HG02642 (cell line): ENCODE results near the gene FBXO2.

ENCODE experiments used
- ATAC-seq: cut with Tn5 transposase; IDR thresholded peaks from one replicate; pipeline ENCODE4 v1.9.1; 2021; ENCODE audit warnings: mild to moderate bottlenecking; ENCODE audit not compliant: unreplicated experiment, poor library complexity

FBXO2 gene

DNA sequence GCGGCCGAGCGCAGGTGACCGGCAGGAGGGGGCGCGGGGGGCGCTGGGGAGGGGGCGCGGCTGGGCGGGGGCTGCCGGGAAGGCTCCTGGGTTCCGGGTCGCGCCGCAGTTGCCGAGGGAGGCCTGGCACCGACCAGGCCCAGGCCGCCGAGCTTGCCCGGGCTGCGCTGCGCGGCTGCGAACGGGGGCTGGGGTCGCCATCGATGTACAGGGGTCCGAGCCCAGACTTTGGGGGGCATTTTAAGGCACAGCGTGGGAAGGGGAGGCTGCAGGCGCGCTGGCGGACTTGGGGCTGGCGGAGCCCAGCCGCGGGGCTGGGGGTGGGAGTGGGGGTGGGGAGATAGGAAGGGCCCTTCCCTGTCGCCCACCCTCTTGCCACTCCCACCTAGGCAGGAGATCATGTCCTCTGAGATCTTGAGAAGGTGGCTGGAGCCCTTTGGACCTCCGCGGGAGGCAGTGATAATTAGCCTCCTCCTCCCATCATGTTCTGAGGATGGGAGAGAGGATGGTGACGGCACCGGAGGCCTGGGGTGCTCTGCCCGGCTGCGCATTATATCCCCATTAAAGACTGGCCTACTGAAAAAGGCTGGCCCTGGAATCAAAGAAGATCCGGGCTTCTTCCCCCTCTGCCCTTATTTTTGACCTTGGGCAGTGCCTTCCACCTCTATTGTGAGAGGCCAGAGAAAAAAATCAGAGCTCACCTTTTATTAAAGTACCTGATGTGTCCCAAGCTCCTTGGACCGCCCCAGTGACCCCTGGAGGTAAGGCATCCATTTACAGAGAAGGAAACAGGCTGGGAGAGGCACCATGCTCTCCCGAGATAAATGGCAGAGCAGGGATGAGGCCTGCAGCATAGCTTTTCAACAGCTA, 945 bp upstream of the FBXO2 start:
- ATAC-seq = peak; percentile 22

DNA sequence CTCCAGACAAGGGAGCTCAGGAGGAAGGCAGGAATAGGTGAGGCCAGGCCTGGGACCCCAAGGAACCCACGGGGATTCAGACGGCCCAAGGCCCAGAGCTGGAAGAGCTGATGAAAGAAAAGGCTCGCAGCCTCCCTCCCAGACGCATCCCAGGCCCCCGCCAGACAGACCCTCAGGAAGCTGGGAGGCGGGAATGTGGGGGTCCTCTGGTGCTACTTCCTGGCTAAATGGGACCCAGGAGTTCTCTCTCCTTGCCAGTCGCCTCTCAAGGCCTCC, 430 bp downstream of the FBXO2 start:
- no peak for ATAC-seq

DNA sequence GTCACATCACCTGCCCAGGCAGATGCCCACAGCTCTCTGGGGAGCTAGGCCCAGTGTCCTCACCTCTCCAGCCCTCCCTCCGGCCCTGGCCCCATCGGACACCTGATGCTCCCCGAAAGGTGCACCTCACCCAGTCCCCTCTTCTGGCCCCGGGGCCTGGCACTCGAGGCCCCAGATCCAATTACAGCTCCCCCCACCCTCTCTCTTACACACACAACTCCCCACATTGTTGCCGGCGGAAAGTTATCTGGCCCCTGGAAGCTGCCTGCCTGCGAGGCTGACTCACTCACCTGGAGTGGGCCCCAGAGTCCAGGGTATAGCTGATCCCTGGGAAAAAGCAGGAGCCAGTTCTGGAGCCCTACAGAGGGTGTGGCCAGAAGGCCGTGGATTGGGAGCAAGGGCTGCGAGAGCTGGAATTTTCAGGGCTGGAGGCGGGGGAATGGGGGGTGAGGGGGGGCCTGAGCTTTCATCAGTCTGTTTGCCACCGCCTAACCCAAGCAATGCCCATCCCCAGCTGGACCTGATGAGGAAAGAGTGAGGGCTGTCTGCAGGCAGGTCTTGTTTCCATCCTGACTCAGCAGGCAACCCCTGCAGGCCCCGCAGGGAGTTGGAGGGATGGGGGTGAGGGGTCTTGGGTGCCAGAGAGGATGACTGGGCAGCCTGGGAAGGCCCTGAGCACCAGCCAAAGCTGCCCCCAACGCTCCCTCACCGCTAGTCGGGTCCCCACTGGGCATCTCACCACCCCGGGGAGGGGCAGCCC, 948 bp downstream of the FBXO2 start:
- ATAC-seq = no peak

DNA sequence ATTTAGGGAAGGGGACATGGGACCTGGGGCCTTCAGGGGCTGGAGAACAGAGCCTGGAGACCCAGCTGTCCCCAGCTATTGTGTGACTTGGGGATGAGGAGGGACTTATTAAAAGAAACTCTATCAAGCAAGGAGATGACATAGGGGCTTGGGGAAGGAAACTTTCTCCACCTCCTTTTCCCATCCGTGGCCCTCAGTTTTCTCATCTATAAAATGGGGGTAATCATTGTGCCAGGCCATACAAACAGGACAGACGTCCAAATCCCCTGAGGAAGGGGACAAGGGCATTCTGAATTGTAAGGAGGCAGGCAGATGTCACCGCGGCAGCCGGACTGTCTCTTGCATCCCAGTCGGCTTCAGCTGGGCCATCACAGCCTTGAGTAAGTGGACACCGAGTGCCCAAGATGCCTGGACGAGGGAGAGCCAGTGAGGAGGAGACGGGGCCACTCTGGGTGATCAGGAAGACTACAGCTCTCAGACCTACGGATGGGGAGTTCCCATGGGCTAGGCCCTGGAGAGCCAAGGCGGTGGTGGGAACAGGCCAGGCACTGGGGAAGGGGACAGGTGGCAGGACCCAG, 1.9 kb downstream of the FBXO2 start:
- no peak for ATAC-seq

DNA sequence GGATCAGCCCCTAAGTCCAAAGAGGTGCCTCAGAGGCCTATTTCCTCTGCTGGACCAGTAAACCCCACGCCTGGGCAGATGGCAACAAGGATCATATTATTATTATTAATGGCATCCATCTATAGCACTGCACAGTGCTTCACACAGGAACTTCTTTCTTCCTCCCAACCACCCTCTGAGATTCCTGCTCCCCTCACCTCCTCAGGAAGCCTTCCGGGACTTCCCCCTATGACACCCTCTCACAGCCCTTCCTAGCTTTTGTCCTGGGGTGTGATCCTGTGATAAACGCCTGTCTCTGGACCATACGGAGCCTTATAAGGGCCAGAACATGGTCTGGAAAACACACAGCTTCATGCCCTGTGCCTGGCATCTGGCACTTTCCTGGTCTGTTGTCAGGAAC, 3.2 kb downstream of the FBXO2 start:
- no peak for ATAC-seq

DNA sequence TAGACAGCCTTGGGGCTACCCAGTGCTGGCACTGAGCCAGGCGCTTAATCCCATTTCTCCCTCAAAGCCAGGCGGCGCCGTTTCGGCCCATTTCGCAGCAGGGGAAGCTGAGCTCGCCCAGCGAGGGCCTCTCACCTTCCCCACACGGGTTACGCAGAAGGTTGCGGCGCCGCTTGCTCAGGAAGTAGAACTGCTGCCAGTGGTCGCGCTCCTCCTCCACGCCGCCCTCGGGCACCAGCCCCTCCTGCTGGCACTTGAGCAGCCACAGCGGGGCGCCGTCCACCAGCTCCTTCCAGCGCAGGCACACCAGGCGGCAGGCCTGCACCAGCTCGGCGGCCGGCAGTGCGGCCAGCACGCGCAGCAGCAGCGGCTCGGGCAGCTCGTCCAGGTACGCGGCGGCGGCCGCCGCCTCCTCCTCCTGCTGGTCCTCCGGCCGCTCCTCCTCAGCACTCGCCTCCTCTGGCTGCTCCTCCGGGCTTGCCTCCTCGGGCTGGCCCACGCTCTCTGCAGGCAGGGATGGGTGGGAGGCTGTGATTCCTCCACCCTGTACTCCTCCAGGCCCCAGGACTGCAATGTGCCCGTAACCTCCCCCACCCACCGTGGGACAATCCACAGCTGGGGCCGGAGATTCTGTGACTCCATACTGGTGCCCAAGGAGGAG, 3.8 kb downstream of the FBXO2 start:
- ATAC-seq = no peak

DNA sequence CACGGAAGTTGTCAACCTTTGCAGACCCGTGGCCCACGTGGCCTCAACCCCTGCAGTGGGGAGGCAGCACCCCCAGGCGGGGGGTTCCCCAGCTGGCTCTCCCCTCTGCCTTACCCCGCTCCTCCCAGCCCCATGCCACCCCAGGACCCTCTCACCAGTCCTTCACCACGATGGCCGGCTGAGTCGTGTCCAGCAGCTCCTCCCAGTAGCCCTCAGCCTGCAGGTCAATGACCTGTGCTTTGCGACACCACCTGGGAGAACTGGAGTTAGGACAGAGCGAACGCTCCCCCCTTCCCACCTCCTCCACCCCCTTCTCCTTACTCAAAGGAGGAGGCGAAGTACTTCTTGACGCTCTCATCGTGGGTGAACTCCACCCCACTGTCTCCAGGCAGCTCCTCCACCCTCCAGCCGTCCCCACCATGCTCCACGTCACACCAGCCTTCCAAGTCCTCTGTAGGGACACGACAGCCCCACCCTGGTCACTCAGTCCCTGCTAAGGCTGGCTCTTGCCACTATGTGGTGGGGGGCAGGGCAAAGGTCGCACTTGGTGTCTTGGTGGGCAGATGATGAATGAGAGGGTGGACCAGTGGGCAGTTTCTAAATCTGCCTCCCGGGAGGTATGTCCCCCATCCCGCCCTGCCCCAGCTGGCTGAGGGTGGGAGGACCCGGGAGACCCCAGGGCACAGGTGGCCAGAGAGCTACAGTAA, 4.5 kb downstream of the FBXO2 start:
- ATAC-seq = no peak

DNA sequence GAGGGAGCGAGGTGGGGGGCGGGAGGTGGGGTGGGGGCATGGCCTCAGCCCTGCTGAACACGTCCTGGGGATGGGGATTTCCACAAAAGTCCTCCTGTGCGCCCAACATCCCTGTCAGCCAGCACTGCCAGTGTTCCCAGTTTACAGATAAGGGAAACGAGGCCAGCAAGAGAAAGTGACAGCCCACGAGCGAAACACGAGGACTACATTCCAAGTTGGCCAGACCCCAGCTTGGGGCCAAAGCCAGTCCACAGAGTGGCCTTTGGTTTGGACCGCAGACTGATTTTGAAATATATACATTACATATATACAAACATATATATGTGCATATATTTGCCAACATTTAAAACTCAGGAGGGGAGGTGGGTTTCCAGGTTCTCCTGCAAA, 5.0 kb downstream of the FBXO2 start:
- ATAC-seq = no peak

DNA sequence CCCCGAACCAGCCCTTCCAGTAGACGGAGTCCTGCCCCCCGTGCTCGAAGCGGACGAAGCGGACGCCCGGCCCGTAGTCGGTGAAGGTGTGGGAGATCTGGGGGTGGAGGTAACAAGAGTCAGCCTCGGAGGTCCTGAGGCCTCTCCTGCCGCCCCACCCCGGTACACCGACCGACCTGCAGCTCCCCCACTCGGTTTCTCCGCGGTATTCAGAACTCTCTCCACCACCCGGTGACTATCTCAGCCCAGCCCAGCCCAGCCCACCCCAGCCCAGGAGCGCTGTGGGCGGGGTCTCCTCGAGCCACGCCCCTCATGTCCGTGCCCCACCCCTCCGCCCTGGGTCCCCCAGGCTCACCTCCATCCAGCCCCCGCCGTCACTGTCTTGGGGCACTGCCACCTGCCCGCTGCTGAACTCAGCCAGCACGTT, 5.5 kb downstream of the FBXO2 start:
- no peak for ATAC-seq

DNA sequence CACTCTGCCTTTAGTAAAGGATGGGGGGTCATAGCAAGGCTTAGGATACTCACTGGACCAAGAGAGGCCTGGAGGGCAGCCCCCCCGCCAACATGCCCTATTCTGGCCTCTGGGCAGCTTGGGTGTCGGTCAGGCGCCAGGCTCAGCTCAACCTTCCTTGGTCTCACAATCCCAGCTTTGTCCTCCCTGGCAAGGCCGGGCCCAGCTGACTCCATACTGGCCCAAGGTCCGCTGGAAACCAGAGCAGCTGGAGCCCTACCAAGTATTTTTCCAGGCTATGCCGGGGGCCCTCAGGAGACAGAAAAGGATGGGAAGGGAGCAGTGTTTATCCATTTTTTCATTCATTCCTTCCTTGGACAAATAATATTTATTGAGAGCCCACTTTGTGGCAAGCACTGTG, 6.2 kb downstream of the FBXO2 start:
- ATAC-seq = no peak

DNA sequence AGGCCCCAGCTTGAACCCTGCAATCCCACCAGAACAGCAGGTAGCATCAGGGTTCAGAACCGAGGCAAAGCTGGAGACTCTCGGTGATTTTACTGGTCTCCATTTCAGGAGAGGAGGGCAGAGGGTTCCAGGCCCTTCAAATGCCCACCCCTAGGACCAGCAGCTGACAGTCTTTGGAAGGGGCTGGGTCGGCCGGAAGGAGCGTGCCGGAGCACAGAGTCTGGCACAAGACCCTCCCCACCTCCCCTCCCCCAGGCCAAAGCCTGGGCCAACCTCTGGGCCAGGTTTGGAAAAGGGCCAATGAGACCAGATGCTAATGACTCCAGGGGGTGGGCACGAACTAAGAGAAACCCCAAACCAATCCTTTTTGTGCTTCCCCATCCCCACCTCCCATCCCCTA, 6.9 kb downstream of the FBXO2 start:
- ATAC-seq = no peak

DNA sequence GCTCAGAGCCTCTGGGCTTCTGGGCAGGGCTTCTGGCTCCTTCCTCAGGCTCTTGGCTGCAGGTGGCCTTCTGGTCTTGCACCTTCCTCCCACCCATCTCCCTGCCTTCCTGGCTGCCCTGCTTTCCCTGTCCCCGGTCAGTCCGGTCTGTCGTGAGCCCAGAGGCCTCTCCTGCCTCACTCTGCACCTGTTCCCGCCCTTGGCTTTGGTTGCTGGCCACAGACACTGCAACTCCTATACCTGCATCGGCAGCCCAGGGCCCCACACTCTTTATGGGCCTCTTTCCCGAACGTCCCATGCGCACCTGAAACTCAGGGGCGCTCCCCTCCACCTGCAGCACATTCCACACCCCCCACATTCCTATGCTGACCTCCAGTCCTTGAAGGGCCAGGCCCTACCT, 7.9 kb downstream of the FBXO2 start:
- ATAC-seq = no peak

DNA sequence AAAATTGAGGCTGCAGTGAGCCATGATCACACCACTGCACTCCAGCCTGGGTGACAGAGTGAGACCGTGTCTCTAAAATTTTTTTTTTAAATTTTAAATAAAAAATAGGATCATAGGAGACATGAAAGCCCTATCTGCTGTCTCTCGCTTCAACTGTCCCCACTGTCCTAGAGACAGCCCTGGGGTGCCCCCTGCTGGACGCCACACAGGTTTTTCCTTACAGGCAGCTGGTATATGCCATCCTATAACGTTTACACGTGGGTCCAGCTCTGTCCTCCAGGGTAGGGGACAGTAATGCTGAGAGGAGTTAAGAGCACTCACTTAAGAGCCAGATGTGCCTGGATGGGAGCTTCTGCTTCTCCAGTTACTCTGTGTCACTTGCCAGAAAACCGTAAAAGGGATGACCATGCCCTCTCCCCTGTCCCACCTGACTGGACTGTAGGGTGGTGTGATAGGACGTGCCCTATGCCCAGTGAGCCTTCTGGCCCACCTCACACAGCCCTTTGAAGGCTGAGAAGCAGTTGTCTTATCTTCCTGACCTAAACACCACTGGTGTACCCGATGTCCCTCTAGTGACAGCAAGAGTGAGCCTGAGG, 8.5 kb downstream of the FBXO2 start:
- ATAC-seq = no peak

DNA sequence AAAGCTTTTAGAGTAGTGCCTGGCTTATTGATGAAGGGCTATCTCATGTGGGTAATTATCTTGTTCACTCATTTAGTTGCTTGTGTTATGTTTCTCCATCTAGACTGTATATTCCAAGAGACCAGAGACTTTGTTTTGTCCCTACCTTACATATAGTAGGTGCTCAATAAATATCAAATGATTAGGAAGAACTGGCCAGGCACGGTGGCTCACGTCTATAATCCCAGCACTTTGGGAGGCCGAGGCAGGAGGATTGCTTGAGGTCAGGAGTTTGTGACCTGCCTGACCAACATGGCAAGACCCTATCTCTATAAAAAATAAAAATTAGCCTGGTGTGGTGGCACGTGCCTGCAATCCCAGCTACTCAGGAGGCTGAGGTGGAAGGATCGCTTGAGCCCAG, 9.0 kb downstream of the FBXO2 start:
- ATAC-seq = no peak

DNA sequence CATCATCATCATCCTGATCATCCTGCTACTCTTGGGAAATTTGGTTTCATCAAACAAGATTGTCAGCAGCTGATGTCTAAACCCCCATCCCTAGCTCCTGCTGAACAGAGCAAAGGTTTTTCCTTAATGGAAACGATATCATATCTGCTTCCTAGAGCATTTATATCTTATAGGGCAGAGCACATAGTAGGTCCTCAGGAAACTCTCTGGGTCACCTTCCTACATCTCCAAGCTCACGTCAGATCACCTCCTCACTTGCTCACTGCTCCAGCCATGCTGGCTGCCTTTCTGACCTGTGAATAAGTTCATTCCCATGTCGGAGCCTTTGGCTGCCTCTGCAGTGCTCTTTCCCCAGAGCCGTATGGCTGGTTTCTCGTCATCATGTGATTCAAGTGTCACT, 10.4 kb downstream of the FBXO2 start:
- no peak for ATAC-seq

DNA sequence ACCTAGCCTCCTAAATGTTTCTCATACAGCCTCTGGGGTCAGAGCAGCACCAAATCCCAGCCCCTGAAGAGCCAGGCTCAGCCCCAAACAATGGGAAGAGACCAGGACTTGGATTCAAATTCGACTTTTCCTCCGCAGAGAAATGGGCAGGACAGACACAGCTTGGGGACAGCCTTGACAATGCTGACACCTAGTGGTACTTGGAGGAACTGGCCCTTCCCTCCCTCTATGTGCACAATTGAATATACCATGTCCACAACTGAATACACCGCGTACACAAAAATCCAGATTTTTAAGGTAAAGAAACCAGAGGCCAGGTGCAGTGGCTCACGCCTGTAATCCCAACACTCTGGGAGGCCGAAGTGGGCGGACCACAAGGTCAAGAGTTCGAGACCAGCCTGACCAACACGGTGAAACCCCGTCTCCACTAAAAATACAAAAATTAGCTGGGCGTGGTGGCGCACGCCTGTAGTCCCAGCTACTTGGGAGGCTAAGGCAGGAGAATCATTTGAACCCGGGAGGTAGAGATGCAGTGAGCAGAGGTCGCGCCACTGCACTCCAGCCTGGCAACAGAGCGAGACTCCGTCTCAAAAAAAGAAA, 11.7 kb downstream of the FBXO2 start:
- peak; percentile 57 for ATAC-seq

DNA sequence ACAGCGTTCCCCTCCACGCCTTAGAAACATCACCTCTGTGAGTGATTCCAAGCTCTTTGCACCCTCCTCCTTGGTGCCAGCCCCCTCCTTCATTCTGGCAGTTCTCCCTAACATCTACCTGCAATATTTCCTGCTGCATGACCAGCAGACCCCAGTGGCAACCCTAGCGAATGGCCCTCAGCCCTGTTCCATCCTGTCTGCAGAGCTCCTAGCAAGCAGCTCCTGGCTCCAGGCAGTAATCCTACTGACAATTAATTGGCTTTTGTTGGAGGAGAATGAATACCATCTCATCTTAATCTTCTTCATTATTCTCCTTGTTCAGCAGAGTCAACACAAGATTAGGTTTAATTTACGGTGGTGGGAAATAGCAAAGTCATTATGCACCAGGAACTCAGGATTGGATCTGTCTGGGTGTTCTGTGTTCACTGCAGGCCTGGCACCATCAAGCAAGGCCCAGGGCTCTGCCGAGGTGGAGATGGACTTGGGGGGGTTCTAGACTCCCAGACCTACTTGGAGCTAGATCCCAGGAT, 12.4 kb downstream of the FBXO2 start:
- no peak for ATAC-seq

DNA sequence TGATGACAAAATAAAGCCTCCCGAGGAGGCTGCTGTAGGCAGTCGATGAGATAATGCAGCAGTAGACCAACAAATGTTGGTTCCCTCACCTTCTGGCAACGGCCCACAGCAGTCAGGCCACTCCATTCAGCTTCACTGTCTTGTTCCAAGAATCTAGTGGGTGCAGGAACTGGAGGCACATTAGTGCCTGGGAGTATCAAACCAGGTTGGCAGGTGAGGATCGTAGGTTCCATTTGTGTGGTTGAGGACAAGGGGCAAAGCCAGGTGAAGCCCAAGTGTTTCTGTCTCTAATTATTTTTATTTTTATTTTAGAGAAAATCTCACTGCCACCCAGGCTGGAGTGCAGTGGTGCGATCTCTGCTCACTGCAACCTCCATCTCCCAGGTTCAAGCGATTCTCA, 13.3 kb downstream of the FBXO2 start:
- no peak for ATAC-seq

DNA sequence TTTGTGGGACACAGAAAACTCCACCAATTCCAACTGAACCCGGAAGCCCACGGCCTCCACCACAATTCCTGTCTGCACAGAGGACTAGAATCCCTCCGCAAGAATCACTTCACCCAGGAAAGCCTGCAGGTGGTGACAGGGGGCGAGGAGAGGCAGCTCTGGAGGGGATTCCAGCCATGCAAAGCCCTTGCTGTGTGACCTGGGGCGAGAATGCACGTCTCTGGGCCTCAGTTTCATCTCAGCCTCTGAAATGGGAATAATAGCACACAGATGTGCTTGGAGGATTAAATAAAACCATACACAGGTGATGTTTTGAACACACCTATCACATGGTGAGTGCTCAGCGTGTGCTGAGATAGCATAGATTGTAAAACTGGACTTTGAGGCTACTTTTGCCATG, 14.1 kb downstream of the FBXO2 start:
- no peak for ATAC-seq

DNA sequence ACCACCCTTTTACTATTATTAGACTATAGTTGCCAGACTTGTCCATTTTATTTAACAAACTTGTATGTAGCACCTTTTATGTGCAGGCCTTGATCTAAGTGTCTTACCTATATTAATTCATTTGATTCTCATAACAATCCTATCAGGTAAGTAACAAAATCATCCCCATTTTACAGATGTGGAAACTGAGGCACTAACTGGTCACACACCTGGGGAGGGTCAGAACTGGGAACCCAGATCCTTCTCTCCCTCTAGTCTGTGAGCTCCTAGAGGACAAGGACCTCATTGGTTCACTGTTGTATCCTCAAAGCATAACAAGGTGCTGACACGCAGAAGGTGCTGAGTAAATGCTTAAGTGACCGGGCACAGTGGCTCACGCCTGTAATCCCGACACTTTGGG, 14.9 kb downstream of the FBXO2 start:
- ATAC-seq = no peak
